Panc1 (cell line): ENCODE data around the gene KCNJ11. TPM values are rescaled to one million over a fixed set of nuclear protein-coding genes. Genes with fewer than 3 reads are reported as not detected.

Source experiments
- ATAC-seq: fragments of 200-7000 bp; cut with Tn5 transposase; 2 replicates; pipeline ENCODE4 v1.9.1; 2020; ENCODE audit warnings: mild to moderate bottlenecking, moderate library complexity
- BruUV-seq: library from RNA; stranded (reverse); fragments of 400-500 nt; replicated peaks from 2 replicates; lab custom pipeline; 2021; lab: Mats Ljungman, UMichigan
- CTCF ChIA-PET: fragments of 300-600 bp; sonication (Branson Sonifier 250); formaldehyde crosslinking; loops from one replicate; lab custom pipeline; 2022; ENCODE audit warnings: antibody characterized with exemption; lab: Charles Lee
- POLR2A ChIA-PET: fragments of 300-600 bp; sonication (Branson Sonifier 250); formaldehyde crosslinking; loops from one replicate; lab custom pipeline; 2022; ENCODE audit warnings: antibody characterized with exemption; lab: Charles Lee
- DNase-seq: peaks from one replicate; pipeline ENCODE4 v3.0.0-alpha.2; 2010; ENCODE audit warnings: low read depth, low spot score
- H3K27ac ChIP-seq: 2 replicates; pipeline ENCODE4 v1.5.1; 2011; ENCODE audit warnings: mild to moderate bottlenecking, low read length, inconsistent platforms
- H3K27me3 ChIP-seq: fragments of 200-500 bp; sonication (Bioruptor generic); 2 replicates; pipeline ENCODE4 v1.6.0; 2014; ENCODE audit warnings: low read length, inconsistent platforms; ENCODE audit not compliant: control insufficient read depth, insufficient read depth
- H3K36me3 ChIP-seq: fragments of 200-500 bp; sonication (Bioruptor generic); 2 replicates; pipeline ENCODE4 v1.5.1; 2014; ENCODE audit warnings: inconsistent platforms, mild to moderate bottlenecking, low read length, moderate library complexity; ENCODE audit not compliant: control insufficient read depth, insufficient read depth
- H3K4me1 ChIP-seq: 2 replicates; pipeline ENCODE4 v1.5.1; 2011; ENCODE audit warnings: inconsistent platforms, mild to moderate bottlenecking, low read length, moderate library complexity; ENCODE audit not compliant: control insufficient read depth, insufficient read depth
- H3K4me3 ChIP-seq, 2 experiments: 2 replicates each; pipeline ENCODE4 v1.5.1; 2011 to 2012; ENCODE audit warnings: low read depth in 2 of 2, low read length in 2 of 2, mild to moderate bottlenecking in 2 of 2, inconsistent platforms in 1 of 2, moderate library complexity in 1 of 2
- H3K9me3 ChIP-seq: fragments of 200-500 bp; sonication (Bioruptor generic); 2 replicates; pipeline ENCODE4 v1.5.1; 2014; ENCODE audit warnings: low read depth, mild to moderate bottlenecking, inconsistent platforms, low read length, moderate library complexity; ENCODE audit not compliant: control insufficient read depth, insufficient read depth
- POLR2AphosphoS5 ChIP-seq: IDR thresholded peaks from 2 replicates; pipeline ENCODE4 v1.6.1; 2012; ENCODE audit warnings: mild to moderate bottlenecking, low read depth, low read length, moderate library complexity
- SIN3A ChIP-seq: IDR thresholded peaks from 2 replicates; pipeline ENCODE4 v1.6.1; 2012; ENCODE audit warnings: low read depth, mild to moderate bottlenecking, low read length, moderate library complexity, borderline replicate concordance; ENCODE audit not compliant: insufficient read depth
- TCF7L2 ChIP-seq: IDR thresholded peaks from 2 replicates; pipeline ENCODE4 v1.6.1; 2011; ENCODE audit warnings: mild to moderate bottlenecking, low read depth, low read length, inconsistent platforms
- in situ Hi-C: cut with HindIII; loops from 2 replicates; pipeline ENCODE4 v1.10.0; 2016; ENCODE audit warnings: low sequenced_read_pairs, low pct_unique_long_range_greater_than_20kb
- intact Hi-C: fragments of 100-400 bp; cut with micrococcal nuclease; formaldehyde crosslinking; loops from one replicate; pipeline ENCODE4 v1.10.0; 2022; ENCODE audit not compliant: unreplicated experiment
- total RNA-seq: library from RNA; stranded (reverse); gene quantifications from one replicate; pipeline ENCODE4 v1.2.1, GENCODE V29; 2021; ENCODE audit not compliant: unreplicated experiment
- TF ChIP-seq, protein P1 (sequence below): fragments of 450-650 bp; IDR thresholded peaks from 2 replicates; pipeline ENCODE4 v1.5.1; 2017; ENCODE audit warnings: mild to moderate bottlenecking
- TF ChIP-seq, protein P2 (sequence below), 2 experiments: IDR thresholded peaks; 2 replicates each; pipeline ENCODE4 v1.6.1; 2011 to 2012; ENCODE audit warnings: low read depth in 2 of 2, control low read depth in 1 of 2, low read length in 1 of 2, mild to moderate bottlenecking in 1 of 2, moderate library complexity in 1 of 2; ENCODE audit not compliant: insufficient read depth in 1 of 2

Gene KCNJ11
- total RNA-seq, 1 experiment from 2014 or later, result 0.67 TPM

DNA sequence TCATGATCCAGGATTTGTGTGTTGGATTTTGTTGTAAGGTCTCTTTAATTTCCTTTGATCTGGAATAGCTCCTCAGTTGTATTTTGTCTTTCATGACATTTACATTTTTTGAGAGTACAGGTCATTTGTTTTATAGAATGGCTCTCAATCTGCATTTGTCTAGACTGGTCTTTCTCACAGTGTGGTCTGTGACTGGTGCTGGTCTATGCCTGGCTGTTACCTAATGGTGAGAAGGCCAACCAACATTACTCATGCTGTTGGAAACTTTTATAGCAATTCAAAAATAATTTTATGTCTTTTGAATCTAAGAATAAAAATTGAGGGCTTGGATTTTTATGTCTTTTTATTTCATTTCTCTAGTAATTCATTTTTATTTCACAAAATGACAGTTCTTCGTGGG, 40.8 kb downstream of the KCNJ11 start:
- H3K4me3 ChIP-seq, result no peak overlapping the region
- intact Hi-C loops (no loop called here), in situ Hi-C loops (no loop called here)
- no peaks in the 10 kb centered on the region for H3K4me1 ChIP-seq
- no peaks in the 10 kb centered on the region for H3K27me3 ChIP-seq
- H3K27ac ChIP-seq, result no peak overlapping the region
- H3K9me3 ChIP-seq, result no peaks in the 10 kb centered on the region
- POLR2A ChIA-PET, result no interaction called here
- no TSS peak for BruUV-seq
- TF ChIP-seq POLR2AphosphoS5, result no peak
- TF ChIP-seq, protein P1, sequence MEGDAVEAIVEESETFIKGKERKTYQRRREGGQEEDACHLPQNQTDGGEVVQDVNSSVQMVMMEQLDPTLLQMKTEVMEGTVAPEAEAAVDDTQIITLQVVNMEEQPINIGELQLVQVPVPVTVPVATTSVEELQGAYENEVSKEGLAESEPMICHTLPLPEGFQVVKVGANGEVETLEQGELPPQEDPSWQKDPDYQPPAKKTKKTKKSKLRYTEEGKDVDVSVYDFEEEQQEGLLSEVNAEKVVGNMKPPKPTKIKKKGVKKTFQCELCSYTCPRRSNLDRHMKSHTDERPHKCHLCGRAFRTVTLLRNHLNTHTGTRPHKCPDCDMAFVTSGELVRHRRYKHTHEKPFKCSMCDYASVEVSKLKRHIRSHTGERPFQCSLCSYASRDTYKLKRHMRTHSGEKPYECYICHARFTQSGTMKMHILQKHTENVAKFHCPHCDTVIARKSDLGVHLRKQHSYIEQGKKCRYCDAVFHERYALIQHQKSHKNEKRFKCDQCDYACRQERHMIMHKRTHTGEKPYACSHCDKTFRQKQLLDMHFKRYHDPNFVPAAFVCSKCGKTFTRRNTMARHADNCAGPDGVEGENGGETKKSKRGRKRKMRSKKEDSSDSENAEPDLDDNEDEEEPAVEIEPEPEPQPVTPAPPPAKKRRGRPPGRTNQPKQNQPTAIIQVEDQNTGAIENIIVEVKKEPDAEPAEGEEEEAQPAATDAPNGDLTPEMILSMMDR, result no peak
- TF ChIP-seq, protein P2, sequence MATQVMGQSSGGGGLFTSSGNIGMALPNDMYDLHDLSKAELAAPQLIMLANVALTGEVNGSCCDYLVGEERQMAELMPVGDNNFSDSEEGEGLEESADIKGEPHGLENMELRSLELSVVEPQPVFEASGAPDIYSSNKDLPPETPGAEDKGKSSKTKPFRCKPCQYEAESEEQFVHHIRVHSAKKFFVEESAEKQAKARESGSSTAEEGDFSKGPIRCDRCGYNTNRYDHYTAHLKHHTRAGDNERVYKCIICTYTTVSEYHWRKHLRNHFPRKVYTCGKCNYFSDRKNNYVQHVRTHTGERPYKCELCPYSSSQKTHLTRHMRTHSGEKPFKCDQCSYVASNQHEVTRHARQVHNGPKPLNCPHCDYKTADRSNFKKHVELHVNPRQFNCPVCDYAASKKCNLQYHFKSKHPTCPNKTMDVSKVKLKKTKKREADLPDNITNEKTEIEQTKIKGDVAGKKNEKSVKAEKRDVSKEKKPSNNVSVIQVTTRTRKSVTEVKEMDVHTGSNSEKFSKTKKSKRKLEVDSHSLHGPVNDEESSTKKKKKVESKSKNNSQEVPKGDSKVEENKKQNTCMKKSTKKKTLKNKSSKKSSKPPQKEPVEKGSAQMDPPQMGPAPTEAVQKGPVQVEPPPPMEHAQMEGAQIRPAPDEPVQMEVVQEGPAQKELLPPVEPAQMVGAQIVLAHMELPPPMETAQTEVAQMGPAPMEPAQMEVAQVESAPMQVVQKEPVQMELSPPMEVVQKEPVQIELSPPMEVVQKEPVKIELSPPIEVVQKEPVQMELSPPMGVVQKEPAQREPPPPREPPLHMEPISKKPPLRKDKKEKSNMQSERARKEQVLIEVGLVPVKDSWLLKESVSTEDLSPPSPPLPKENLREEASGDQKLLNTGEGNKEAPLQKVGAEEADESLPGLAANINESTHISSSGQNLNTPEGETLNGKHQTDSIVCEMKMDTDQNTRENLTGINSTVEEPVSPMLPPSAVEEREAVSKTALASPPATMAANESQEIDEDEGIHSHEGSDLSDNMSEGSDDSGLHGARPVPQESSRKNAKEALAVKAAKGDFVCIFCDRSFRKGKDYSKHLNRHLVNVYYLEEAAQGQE (IDR thresholded peaks at IDR 0.05; ENCODE audit: insufficient read depth in 1 of 2, low read depth in 2 of 2, low read length in 1 of 2), result no peak
- TF ChIP-seq TCF7L2, result no peak
- no peak for TF ChIP-seq SIN3A
- no peak for ATAC-seq
- H3K36me3 ChIP-seq, result no peaks in the 10 kb centered on the region
- CTCF ChIA-PET, result no interaction called here
- no peak for DNase-seq

GRCh38 chr11:17343907-17344306, 44.6 kb downstream of the KCNJ11 start:
- DNase-seq, result no peak
- BruUV-seq, result no TSS peak
- POLR2A ChIA-PET, result no interaction called here
- in situ Hi-C loops (no loop called here), intact Hi-C loops (no loop called here)
- no peaks in the 10 kb centered on the region for H3K27me3 ChIP-seq
- no peaks in the 10 kb centered on the region for H3K9me3 ChIP-seq
- no peak for ATAC-seq
- H3K4me3 ChIP-seq, result no peak overlapping the region
- CTCF ChIA-PET, result no interaction called here
- H3K36me3 ChIP-seq, result no peaks in the 10 kb centered on the region
- H3K4me1 ChIP-seq, result no peaks in the 10 kb centered on the region
- TF ChIP-seq TCF7L2 (no peak), SIN3A (no peak), POLR2AphosphoS5 (no peak)
- TF ChIP-seq, protein P1, result no peak
- TF ChIP-seq, protein P2 (IDR thresholded peaks at IDR 0.05; ENCODE audit: insufficient read depth in 1 of 2, low read depth in 2 of 2, low read length in 1 of 2), result no peak
- no peak overlapping the region for H3K27ac ChIP-seq
